Measurements from ENCODE around the gene WDR35. TPM values are rescaled to one million over a fixed set of nuclear protein-coding genes. Genes with fewer than 3 reads are reported as not detected.
A peak's percentile ranks its signal among the peaks of the same experiment; 100 is the strongest.

WDR35 gene
- total RNA-seq, 1 donor: 18.1 TPM

DNA sequence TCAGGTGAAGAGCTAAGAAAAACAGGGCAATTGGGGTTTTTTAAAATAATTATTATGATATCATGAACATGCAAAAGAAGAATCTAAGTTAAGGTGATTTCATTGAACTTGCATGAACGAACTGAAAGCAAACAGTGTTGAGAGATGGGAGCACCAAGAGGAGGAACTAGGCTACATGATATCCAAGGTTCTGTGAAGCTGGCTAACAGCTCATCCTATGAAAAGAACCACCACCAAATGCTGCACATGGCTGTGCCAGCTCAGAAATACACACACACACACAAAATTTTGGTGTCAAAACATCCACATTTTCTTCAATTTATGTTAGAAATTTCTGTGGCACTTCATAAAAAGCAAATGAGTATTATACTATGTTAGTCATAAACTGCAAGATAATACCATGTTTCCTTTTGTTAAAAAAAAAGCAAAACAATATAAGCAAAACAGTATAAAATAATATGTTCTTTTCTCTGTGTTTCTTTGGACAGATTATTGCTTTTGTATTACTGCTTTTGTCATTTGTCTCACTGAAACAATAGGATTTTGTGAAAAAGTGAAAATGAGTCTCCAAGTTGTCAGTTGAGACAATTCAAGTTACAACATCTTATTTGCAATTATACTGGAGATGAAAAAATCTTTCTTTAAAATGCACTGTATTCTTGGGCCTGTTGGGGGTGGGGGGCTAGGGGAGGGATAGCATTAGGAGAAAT is 75.5 kb downstream of the WDR35 start:
- Histone ChIP-seq H3K79me2 (ENCODE audit: insufficient read depth, low read length) (no peaks in the 10 kb centered on the region), H3K4me3 (ENCODE audit: insufficient read depth, low read length) (no peak overlapping the region), H3K4me2 (ENCODE audit: insufficient read depth, low read length) (no peak overlapping the region), H3K9me3 (ENCODE audit: low read depth, low read length) (no peaks in the 10 kb centered on the region), H3K36me3 (ENCODE audit: insufficient read depth, low read length) (no peaks in the 10 kb centered on the region), H3K27ac (ENCODE audit: low read depth, low read length) (no peak overlapping the region), H3K27me3 (ENCODE audit: insufficient read depth, low read length) (no peaks in the 10 kb centered on the region), H2AFZ (ENCODE audit: low read length) (no peak overlapping the region), H3K4me1 (ENCODE audit: insufficient read depth, low read length) (peaks cover 15% of the 10 kb centered on the region), H4K20me1 (ENCODE audit: insufficient read depth, low read length) (no peaks in the 10 kb centered on the region)
- no peak for DNase-seq (ENCODE audit: insufficient read length, low spot score, missing footprints)
- TF ChIP-seq, protein P1, sequence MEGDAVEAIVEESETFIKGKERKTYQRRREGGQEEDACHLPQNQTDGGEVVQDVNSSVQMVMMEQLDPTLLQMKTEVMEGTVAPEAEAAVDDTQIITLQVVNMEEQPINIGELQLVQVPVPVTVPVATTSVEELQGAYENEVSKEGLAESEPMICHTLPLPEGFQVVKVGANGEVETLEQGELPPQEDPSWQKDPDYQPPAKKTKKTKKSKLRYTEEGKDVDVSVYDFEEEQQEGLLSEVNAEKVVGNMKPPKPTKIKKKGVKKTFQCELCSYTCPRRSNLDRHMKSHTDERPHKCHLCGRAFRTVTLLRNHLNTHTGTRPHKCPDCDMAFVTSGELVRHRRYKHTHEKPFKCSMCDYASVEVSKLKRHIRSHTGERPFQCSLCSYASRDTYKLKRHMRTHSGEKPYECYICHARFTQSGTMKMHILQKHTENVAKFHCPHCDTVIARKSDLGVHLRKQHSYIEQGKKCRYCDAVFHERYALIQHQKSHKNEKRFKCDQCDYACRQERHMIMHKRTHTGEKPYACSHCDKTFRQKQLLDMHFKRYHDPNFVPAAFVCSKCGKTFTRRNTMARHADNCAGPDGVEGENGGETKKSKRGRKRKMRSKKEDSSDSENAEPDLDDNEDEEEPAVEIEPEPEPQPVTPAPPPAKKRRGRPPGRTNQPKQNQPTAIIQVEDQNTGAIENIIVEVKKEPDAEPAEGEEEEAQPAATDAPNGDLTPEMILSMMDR (IDR thresholded peaks at IDR 0.05; ENCODE audit: extremely low read depth, low read depth, low read length): no peak

GRCh38 chr2:19911808-19912509 is 77.9 kb downstream of the WDR35 start:
- Histone ChIP-seq H3K9me3 (ENCODE audit: low read depth, low read length) (no peaks in the 10 kb centered on the region), H3K4me3 (ENCODE audit: insufficient read depth, low read length) (no peak overlapping the region), H3K4me1 (ENCODE audit: insufficient read depth, low read length) (peaks cover 15% of the 10 kb centered on the region), H3K36me3 (ENCODE audit: insufficient read depth, low read length) (no peaks in the 10 kb centered on the region), H4K20me1 (ENCODE audit: insufficient read depth, low read length) (no peaks in the 10 kb centered on the region), H2AFZ (ENCODE audit: low read length) (no peak overlapping the region), H3K4me2 (ENCODE audit: insufficient read depth, low read length) (peak overlapping the region; percentile 9), H3K27ac (ENCODE audit: low read depth, low read length) (peak overlapping the region; percentile 9), H3K79me2 (ENCODE audit: insufficient read depth, low read length) (no peaks in the 10 kb centered on the region), H3K27me3 (ENCODE audit: insufficient read depth, low read length) (no peaks in the 10 kb centered on the region)
- TF ChIP-seq, protein P1 (IDR thresholded peaks at IDR 0.05; ENCODE audit: extremely low read depth, low read depth, low read length): no peak
- DNase-seq (ENCODE audit: insufficient read length, low spot score, missing footprints): peak; percentile 66

DNA sequence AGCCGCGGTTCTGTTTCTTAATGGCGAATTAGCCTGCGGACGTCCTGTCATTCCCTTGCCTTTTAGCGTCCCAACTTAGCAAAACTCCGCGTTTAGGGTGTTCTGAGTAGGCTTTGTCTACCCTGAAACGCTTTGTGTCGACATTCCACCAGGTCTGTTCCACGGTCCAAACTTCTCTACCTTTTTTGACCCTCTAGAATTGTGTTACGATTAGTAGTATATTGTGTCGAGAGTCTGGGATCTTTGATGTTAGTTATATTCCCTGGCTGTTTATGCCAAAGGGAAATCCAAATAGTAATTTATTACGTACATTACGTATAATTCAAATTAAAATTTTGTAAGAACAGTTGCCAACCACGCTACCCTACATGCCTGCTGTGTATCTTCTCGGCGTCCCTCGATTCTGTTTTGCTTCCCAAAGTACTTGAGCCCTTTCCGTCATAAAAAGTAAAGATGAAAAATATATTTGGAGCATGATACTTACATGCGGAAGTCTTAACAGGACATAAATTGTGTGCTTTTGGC is 87.6 kb downstream of the WDR35 start:
- H3K4me3 ChIP-seq (ENCODE audit: insufficient read depth, low read length): peak overlapping the region; percentile 85
- peak overlapping the region; percentile 99 for H2AFZ ChIP-seq (ENCODE audit: low read length)
- no peaks in the 10 kb centered on the region for H3K27me3 ChIP-seq (ENCODE audit: insufficient read depth, low read length)
- H3K79me2 ChIP-seq (ENCODE audit: insufficient read depth, low read length): peaks cover 41% of the 10 kb centered on the region
- H3K4me2 ChIP-seq (ENCODE audit: insufficient read depth, low read length): peak overlapping the region; percentile 95
- H3K27ac ChIP-seq (ENCODE audit: low read depth, low read length): peak overlapping the region; percentile 91
- peaks cover 31% of the 10 kb centered on the region for H3K4me1 ChIP-seq (ENCODE audit: insufficient read depth, low read length)
- H3K36me3 ChIP-seq (ENCODE audit: insufficient read depth, low read length): no peaks in the 10 kb centered on the region
- H4K20me1 ChIP-seq (ENCODE audit: insufficient read depth, low read length): peaks cover 4% of the 10 kb centered on the region
- no peaks in the 10 kb centered on the region for H3K9me3 ChIP-seq (ENCODE audit: low read depth, low read length)
- TF ChIP-seq, protein P1 (IDR thresholded peaks at IDR 0.05; ENCODE audit: extremely low read depth, low read depth, low read length): no peak
- peak; percentile 82 for DNase-seq (ENCODE audit: insufficient read length, low spot score, missing footprints)
